ENCODE data around the gene CCL20. TPM values are rescaled to one million over a fixed set of nuclear protein-coding genes. Genes with fewer than 3 reads are reported as not detected.
A peak's percentile ranks its signal among the peaks of the same experiment; 100 is the strongest.

Gene CCL20
- polyA plus RNA-seq = 1 to 10 TPM in 1 of 3 donors, not detected in 2; 1.1 TPM

- H3K27ac Mint-ChIP-seq = no peak within 1 kb of the TSS
Measured at GRCh38 chr2:227813562-227814353, at the start of gene CCL20. TSS of gene CCL20 (plus strand) at chr2:227813842. CDS start at chr2:227813912, 70 bp downstream.

GRCh38 chr2:227765788-227766372 is 47.8 kb upstream of the CCL20 start:
- peak in 1 of 3 donors; percentile 1 for DNase-seq
- Mint-ChIP-seq H3K4me3 (no peak overlapping the region), H3K27ac (no peak overlapping the region), H3K9me3 (no peaks in the 10 kb centered on the region), H3K36me3 (no peaks in the 10 kb centered on the region), H3K27me3 (ENCODE audit: low read depth in 3 of 3) (peaks cover 0 to 2% (median under 1%) of the 10 kb centered on the region in 3 donors), H3K4me1 (no peaks in the 10 kb centered on the region)

More at GRCh38 chr2:227813562-227814353, at the start of gene CCL20:
- H3K27me3 Mint-ChIP-seq (ENCODE audit: low read depth in 3 of 3) = peaks cover 4 to 7% (median 5%) of the 10 kb centered on the region in 3 donors
- DNase-seq = no peak
- no peaks in the 10 kb centered on the region for H3K36me3 Mint-ChIP-seq
- H3K4me1 Mint-ChIP-seq = no peaks in the 10 kb centered on the region
- H3K4me3 Mint-ChIP-seq = no peak within 1 kb of the TSS
- H3K9me3 Mint-ChIP-seq = peaks cover 0 to 7% (median 0%) of the 10 kb centered on the region in 6 donors

GRCh38 chr2:227766373-227766883 is 47.2 kb upstream of the CCL20 start:
- no peak overlapping the region for H3K27ac Mint-ChIP-seq

DNA sequence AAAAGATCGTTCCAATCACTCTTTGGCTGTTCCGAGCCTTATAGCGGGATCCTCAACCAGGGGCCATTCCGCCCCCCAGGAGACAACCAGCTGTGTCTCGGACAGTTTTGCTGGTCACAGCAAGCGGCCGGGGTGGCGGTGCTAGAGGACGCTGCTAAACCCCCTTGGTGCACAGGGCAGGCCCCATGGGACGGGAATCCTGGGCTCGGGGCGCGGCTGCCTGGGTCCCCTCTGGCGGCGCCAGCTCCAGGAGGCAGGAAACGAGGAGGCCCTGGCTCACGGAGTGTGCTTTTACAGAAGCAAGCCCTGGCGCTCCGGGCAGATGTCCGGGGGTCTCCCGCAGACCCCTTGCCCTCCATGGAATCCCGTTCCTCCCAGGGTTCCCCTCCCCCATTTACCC is 45.8 kb upstream of the CCL20 start:
- Mint-ChIP-seq H3K27ac (no peak overlapping the region), H3K27me3 (ENCODE audit: low read depth in 3 of 3) (peaks cover 0 to 2% (median 2%) of the 10 kb centered on the region in 3 donors), H3K36me3 (no peaks in the 10 kb centered on the region), H3K4me3 (no peak overlapping the region), H3K4me1 (no peaks in the 10 kb centered on the region), H3K9me3 (no peaks in the 10 kb centered on the region)
- DNase-seq = no peak

More at GRCh38 chr2:227766373-227766883, 47.2 kb upstream of the CCL20 start:
- Mint-ChIP-seq H3K4me3 (no peak overlapping the region), H3K36me3 (no peaks in the 10 kb centered on the region), H3K9me3 (no peaks in the 10 kb centered on the region), H3K27me3 (ENCODE audit: low read depth in 3 of 3) (peaks cover 0 to 2% (median 2%) of the 10 kb centered on the region in 3 donors), H3K4me1 (no peaks in the 10 kb centered on the region)
- DNase-seq = peak in 2 of 3 donors; percentile 17 to 20

DNA sequence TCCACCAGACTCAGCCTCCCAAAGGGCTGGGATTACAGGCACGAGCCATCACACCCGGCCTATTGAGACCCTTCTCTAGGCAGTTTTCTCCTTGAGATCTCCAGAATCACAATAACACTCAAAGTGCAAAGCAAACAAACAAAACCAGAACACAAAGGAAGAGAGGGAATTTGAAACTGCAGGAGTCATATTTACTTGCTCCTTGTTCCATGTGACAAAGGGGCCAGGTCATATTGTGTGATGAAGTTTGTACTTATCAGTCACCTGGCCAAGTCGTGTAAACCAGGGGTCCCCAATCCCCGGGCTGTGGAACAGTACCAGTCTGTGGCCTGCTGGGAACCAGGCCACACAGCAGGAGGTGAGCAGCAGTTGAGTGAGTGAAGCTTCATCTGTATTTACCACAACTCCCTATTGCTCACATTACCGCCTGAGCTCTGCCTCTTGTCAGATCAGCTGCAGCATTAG is 41.4 kb upstream of the CCL20 start:
- no peak overlapping the region for H3K4me3 Mint-ChIP-seq

DNA sequence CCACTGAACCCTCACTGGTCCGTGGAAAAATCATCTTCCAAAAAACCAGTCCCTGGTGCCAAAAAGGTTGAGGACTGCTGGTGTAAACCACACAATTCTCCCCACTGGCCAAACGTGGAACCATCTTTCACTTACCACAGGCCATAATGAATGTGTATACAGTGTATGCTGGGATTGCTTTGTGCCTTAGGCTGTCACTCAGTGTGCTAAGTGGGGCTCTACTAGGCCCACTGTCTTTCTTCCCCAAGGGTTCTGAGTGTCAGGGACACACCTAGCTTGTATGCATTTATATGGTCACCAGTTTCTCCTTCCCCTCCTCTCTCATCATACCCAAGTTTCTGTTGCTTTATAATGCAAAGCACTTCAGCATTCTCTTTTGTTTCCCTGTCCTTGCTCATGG is 40.7 kb upstream of the CCL20 start:
- Mint-ChIP-seq H3K4me1 (no peaks in the 10 kb centered on the region), H3K36me3 (no peaks in the 10 kb centered on the region), H3K4me3 (no peak overlapping the region), H3K9me3 (no peaks in the 10 kb centered on the region), H3K27me3 (ENCODE audit: low read depth in 3 of 3) (peaks cover 0 to 4% (median 2%) of the 10 kb centered on the region in 3 donors), H3K27ac (no peak overlapping the region)
- no peak for DNase-seq

More for the DNA sequence above, 41.4 kb upstream of the CCL20 start:
- no peak for DNase-seq
- Mint-ChIP-seq H3K4me1 (no peaks in the 10 kb centered on the region), H3K9me3 (no peaks in the 10 kb centered on the region), H3K27ac (no peak overlapping the region), H3K27me3 (ENCODE audit: low read depth in 3 of 3) (peaks cover 0 to 4% (median 4%) of the 10 kb centered on the region in 3 donors), H3K36me3 (no peaks in the 10 kb centered on the region)

GRCh38 chr2:227774011-227774624 is 39.5 kb upstream of the CCL20 start:
- no peaks in the 10 kb centered on the region for H3K9me3 Mint-ChIP-seq
- DNase-seq = no peak
- no peak overlapping the region for H3K27ac Mint-ChIP-seq
- H3K4me1 Mint-ChIP-seq = no peaks in the 10 kb centered on the region
- no peaks in the 10 kb centered on the region for H3K36me3 Mint-ChIP-seq
- H3K27me3 Mint-ChIP-seq (ENCODE audit: low read depth in 3 of 3) = peaks cover 0 to 4% (median 2%) of the 10 kb centered on the region in 3 donors
- H3K4me3 Mint-ChIP-seq = no peak overlapping the region

- Mint-ChIP-seq H3K27ac (no peak overlapping the region), H3K4me3 (no peak overlapping the region), H3K27me3 (ENCODE audit: low read depth in 3 of 3) (peaks cover 0 to 4% (median 2%) of the 10 kb centered on the region in 3 donors), H3K4me1 (no peaks in the 10 kb centered on the region), H3K36me3 (no peaks in the 10 kb centered on the region), H3K9me3 (no peaks in the 10 kb centered on the region)
- no peak for DNase-seq
Measured at GRCh38 chr2:227774895-227775842, 38.5 kb upstream of the CCL20 start.

DNA sequence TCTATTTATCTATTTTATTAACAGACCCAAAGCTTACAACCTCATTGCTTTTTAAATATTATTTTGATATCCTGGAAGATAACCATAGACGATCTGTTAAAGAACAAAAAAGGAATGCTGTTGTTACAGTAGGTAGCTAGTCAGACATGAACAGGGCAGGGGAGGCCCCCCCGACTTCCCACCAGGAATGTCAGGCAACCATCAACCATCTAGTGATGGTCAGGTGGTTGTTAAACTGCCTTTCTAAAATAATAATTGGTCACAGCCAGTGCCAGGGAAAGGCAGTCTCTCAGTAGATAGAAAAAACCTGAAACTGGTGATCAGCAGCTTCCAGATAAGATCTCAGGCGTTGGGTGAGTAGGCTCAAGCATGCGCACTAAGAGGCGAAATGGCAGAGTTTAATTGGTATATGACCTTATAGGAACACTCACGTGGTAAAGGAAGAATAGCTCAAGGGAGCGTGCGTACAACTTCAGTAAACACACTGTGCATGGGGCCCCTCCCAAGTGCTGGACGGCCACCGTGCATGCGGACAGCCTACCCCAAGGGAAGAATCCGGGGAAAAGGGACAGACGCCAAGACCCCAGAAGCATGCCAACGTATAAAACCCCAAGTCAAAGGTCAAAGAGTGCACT is 32.5 kb upstream of the CCL20 start:
- H3K27ac Mint-ChIP-seq = no peak overlapping the region
- DNase-seq = no peak
- no peak overlapping the region for H3K4me3 Mint-ChIP-seq
- H3K4me1 Mint-ChIP-seq = peaks cover 0 to 7% of the 10 kb centered on the region in 2 donors
- H3K36me3 Mint-ChIP-seq = no peaks in the 10 kb centered on the region
- peaks cover 0 to 11% (median under 1%) of the 10 kb centered on the region in 3 donors for H3K27me3 Mint-ChIP-seq (ENCODE audit: low read depth in 3 of 3)
- no peaks in the 10 kb centered on the region for H3K9me3 Mint-ChIP-seq

GRCh38 chr2:227781841-227782240 is 31.8 kb upstream of the CCL20 start:
- Mint-ChIP-seq H3K4me1 (peaks cover 0 to 7% of the 10 kb centered on the region in 2 donors), H3K9me3 (no peaks in the 10 kb centered on the region), H3K4me3 (no peak overlapping the region), H3K27ac (no peak overlapping the region), H3K36me3 (no peaks in the 10 kb centered on the region), H3K27me3 (ENCODE audit: low read depth in 3 of 3) (peaks cover 0 to 14% (median 0%) of the 10 kb centered on the region in 3 donors)
- DNase-seq = no peak

- no peaks in the 10 kb centered on the region for H3K36me3 Mint-ChIP-seq
- peak overlapping the region in 1 of 6 donors; percentile 47 for H3K27ac Mint-ChIP-seq
- peaks cover 0 to 7% of the 10 kb centered on the region in 2 donors for H3K4me1 Mint-ChIP-seq
- DNase-seq = no peak
- H3K27me3 Mint-ChIP-seq (ENCODE audit: low read depth in 3 of 3) = peaks cover 0 to 14% (median 0%) of the 10 kb centered on the region in 3 donors
- peak overlapping the region in 1 of 5 donors; percentile 50 for H3K4me3 Mint-ChIP-seq
- H3K9me3 Mint-ChIP-seq = peaks cover 0 to 4% (median 0%) of the 10 kb centered on the region in 6 donors
Measured at GRCh38 chr2:227782804-227783203, 30.8 kb upstream of the CCL20 start.

- H3K27ac Mint-ChIP-seq = peak overlapping the region in 1 of 6 donors; percentile 47
- H3K4me1 Mint-ChIP-seq = peaks cover 0 to 7% of the 10 kb centered on the region in 2 donors
- H3K36me3 Mint-ChIP-seq = no peaks in the 10 kb centered on the region
- DNase-seq = peak in 1 of 3 donors; percentile 1
- H3K9me3 Mint-ChIP-seq = peaks cover 0 to 4% (median 0%) of the 10 kb centered on the region in 6 donors
- H3K27me3 Mint-ChIP-seq (ENCODE audit: low read depth in 3 of 3) = peaks cover 0 to 14% (median 0%) of the 10 kb centered on the region in 3 donors
- peak overlapping the region in 4 of 5 donors; percentile 38 to 69 (median 56) for H3K4me3 Mint-ChIP-seq
Measured at GRCh38 chr2:227783404-227784138, 30.1 kb upstream of the CCL20 start.

All from immature natural killer cell (primary cell).